ENCODE measurements around the gene FGD2. TPM values are rescaled to one million over a fixed set of nuclear protein-coding genes. Genes with fewer than 3 reads are reported as not detected.
A peak's percentile ranks its signal among the peaks of the same experiment; 100 is the strongest.

Gene FGD2
- total RNA-seq, 2 donors from 2014 or later: not detected

- Histone ChIP-seq H3K4me3 (ENCODE audit: low read length) (no peak overlapping the region), H3K27me3 (ENCODE audit: control insufficient read depth, insufficient read depth, low read length, poor library complexity, severe bottlenecking) (no peaks in the 10 kb centered on the region), H3K4me1 (ENCODE audit: control insufficient read depth, insufficient read depth, low read length) (no peaks in the 10 kb centered on the region), H3K9ac (ENCODE audit: extremely low read depth, low read length, poor library complexity, severe bottlenecking) (no peak overlapping the region), H3K27ac (ENCODE audit: low read depth, low read length) (no peak overlapping the region), H3K9me3 (ENCODE audit: control insufficient read depth, low read length) (no peaks in the 10 kb centered on the region), H3K36me3 (ENCODE audit: control insufficient read depth, insufficient read depth, low read length) (peaks cover 99% of the 10 kb centered on the region)
- DNase-seq: no peak
- Mint-ChIP-seq H3K4me3 (no peak overlapping the region), H3K27ac (peak overlapping the region; percentile 77), H3K4me1 (no peaks in the 10 kb centered on the region), H3K9me3 (no peaks in the 10 kb centered on the region), H3K27me3 (ENCODE audit: insufficient read depth) (no peaks in the 10 kb centered on the region), H3K36me3 (ENCODE audit: low read depth) (peaks cover 88% of the 10 kb centered on the region)
- no peak for TF ChIP-seq CTCF (conservative IDR thresholded peaks at IDR 0.05)
- 93% methylated on average over 12 to 14 of the region's 14 CpGs for WGBS, 2 experiments (ENCODE audit: insufficient coverage in 1 of 2, insufficient read length in 1 of 2)
Observed at GRCh38 chr6:36971921-36972673, 33.4 kb upstream of the FGD2 start.

DNA sequence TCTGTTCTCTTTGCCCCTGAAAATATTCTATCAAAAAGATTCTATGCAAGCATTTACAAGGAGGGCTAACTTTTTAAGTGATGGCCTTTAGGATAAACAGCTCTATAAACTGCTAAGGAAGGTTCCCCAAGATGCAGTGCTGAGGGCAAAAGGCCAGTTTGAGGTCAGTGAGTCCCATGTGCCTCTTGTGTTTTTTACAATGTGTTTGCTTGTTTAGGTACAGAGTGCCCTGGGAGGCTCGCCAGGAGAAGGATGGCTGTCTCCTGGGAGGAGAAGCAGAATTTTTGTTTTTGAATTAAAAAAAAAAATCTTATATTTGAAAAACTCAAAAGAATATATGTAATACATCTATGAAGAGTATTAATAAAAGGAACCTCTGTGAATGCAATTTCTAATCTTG lies 32.3 kb upstream of the FGD2 start:
- peaks cover 88% of the 10 kb centered on the region for H3K36me3 Mint-ChIP-seq (ENCODE audit: low read depth)
- Histone ChIP-seq H3K9me3 (ENCODE audit: control insufficient read depth, low read length) (no peaks in the 10 kb centered on the region), H3K4me3 (ENCODE audit: low read length) (no peak overlapping the region), H3K27ac (ENCODE audit: low read depth, low read length) (no peak overlapping the region), H3K4me1 (ENCODE audit: control insufficient read depth, insufficient read depth, low read length) (no peaks in the 10 kb centered on the region), H3K36me3 (ENCODE audit: control insufficient read depth, insufficient read depth, low read length) (peaks cover 99% of the 10 kb centered on the region), H3K27me3 (ENCODE audit: control insufficient read depth, insufficient read depth, low read length, poor library complexity, severe bottlenecking) (no peaks in the 10 kb centered on the region), H3K9ac (ENCODE audit: extremely low read depth, low read length, poor library complexity, severe bottlenecking) (no peak overlapping the region)
- no peaks in the 10 kb centered on the region for H3K4me1 Mint-ChIP-seq
- no peaks in the 10 kb centered on the region for H3K9me3 Mint-ChIP-seq
- H3K27ac Mint-ChIP-seq: no peak overlapping the region
- no peak for TF ChIP-seq CTCF (conservative IDR thresholded peaks at IDR 0.05)
- no peak for DNase-seq
- 82% methylated on average over 1 of the region's 1 CpG; no CpG with 5 or more reads in 1 of the 2 experiments for WGBS, 2 experiments (ENCODE audit: insufficient coverage in 1 of 2, insufficient read length in 1 of 2)
- no peaks in the 10 kb centered on the region for H3K27me3 Mint-ChIP-seq (ENCODE audit: insufficient read depth)
- no peak overlapping the region for H3K4me3 Mint-ChIP-seq

DNA sequence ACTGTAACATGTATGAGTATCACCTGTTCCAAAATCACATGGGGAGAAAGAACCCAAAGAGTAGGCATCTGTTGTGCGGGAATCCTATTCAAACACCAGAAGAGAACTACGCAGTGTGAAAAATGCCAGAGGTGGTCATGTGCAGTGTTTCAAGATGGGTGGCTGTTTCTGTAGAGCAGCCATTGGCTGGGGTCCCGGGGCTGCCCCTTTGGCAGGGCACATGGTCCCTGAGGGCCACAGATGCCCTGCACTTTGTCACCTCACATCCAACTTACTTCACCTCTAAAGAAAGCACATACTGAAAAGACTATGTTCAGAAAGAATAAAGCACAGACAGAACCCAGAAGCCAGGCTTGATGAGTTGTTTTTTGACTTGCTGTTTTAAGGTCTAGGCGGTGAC lies 31.8 kb upstream of the FGD2 start:
- TF ChIP-seq CTCF (conservative IDR thresholded peaks at IDR 0.05): no peak
- Mint-ChIP-seq H3K4me3 (no peak overlapping the region), H3K9me3 (no peaks in the 10 kb centered on the region), H3K27me3 (ENCODE audit: insufficient read depth) (no peaks in the 10 kb centered on the region), H3K36me3 (ENCODE audit: low read depth) (peaks cover 87% of the 10 kb centered on the region), H3K27ac (no peak overlapping the region), H3K4me1 (no peaks in the 10 kb centered on the region)
- WGBS, 2 experiments (ENCODE audit: insufficient coverage in 1 of 2, insufficient read length in 1 of 2): 96 to 100% methylated on average over 1 to 4 of the region's 4 CpGs
- Histone ChIP-seq H3K9ac (ENCODE audit: extremely low read depth, low read length, poor library complexity, severe bottlenecking) (no peak overlapping the region), H3K9me3 (ENCODE audit: control insufficient read depth, low read length) (no peaks in the 10 kb centered on the region), H3K4me3 (ENCODE audit: low read length) (no peak overlapping the region), H3K4me1 (ENCODE audit: control insufficient read depth, insufficient read depth, low read length) (no peaks in the 10 kb centered on the region), H3K36me3 (ENCODE audit: control insufficient read depth, insufficient read depth, low read length) (peaks cover 99% of the 10 kb centered on the region), H3K27me3 (ENCODE audit: control insufficient read depth, insufficient read depth, low read length, poor library complexity, severe bottlenecking) (no peaks in the 10 kb centered on the region), H3K27ac (ENCODE audit: low read depth, low read length) (no peak overlapping the region)
- DNase-seq: no peak

Data from endodermal cell (in vitro differentiated cells).